Placental pericyte (primary cell): ENCODE data around the gene IFNGR2. TPM values are rescaled to one million over a fixed set of nuclear protein-coding genes. Genes with fewer than 3 reads are reported as not detected.

ENCODE experiments used
- total RNA-seq: library from RNA; depleted of rRNA; stranded (reverse); fragments of >200 nt; gene quantifications from 2 replicates; pipeline ENCODE4 v1.2.3, GENCODE V29; 2012

Gene IFNGR2
- total RNA-seq, result 48.4 and 117 TPM in 2 replicates

GRCh38 chr21:33403128-33403785 lies at the start of gene IFNGR2:
TSS of gene IFNGR2 (plus strand) at chr21:33403413. CDS start at chr21:33403544, 131 bp downstream.

GRCh38 chr21:33479679-33480480 lies 76.7 kb downstream of the IFNGR2 start, which contains the start of gene TMEM50B:
TSS of gene TMEM50B (minus strand) at chr21:33479974. CDS start at chr21:33468885, 11,089 bp downstream.

Other genes starting within 250 kb of the IFNGR2 start
- 4.4 and 5.2 TPM in 2 replicates for gene IFNAR2, start 173.5 kb upstream of the IFNGR2 start, total RNA-seq
- gene IL10RB, start 137.0 kb upstream of the IFNGR2 start, total RNA-seq, result 45.4 and 55.1 TPM in 2 replicates
- 20.4 and 20.6 TPM in 2 replicates for gene IFNAR1, start 78.4 kb upstream of the IFNGR2 start, total RNA-seq
- 26.2 and 89.1 TPM in 2 replicates for gene TMEM50B, start 76.6 kb downstream of the IFNGR2 start, total RNA-seq
- gene DNAJC28, start 88.3 kb downstream of the IFNGR2 start, total RNA-seq, result 0.86 and 1.8 TPM in 2 replicates
- gene GART, start 138.7 kb downstream of the IFNGR2 start, total RNA-seq, result 98.7 and 125 TPM in 2 replicates
- 136 and 171 TPM in 2 replicates for gene SON, start 139.6 kb downstream of the IFNGR2 start, total RNA-seq
- 8.3 and 41.5 TPM in 2 replicates for gene DONSON, start 185.3 kb downstream of the IFNGR2 start, total RNA-seq
- 18.9 and 24.5 TPM in 2 replicates for gene CRYZL1, start 238.3 kb downstream of the IFNGR2 start, total RNA-seq
- gene ITSN1, start 239.1 kb downstream of the IFNGR2 start, total RNA-seq, result 35.9 and 41.9 TPM in 2 replicates